GM18867 (cell line): ENCODE data around the gene TRA2A.
"Not testable (repeated sequence)": the region's sequence is repeated elsewhere in the genome, so short reads cannot be mapped to it uniquely, and the experiment has no call there.

ENCODE experiments used
- ATAC-seq: cut with Tn5 transposase; IDR thresholded peaks from one replicate; pipeline ENCODE4 v1.9.1; 2021; ENCODE audit warnings: mild to moderate bottlenecking, moderate library complexity; ENCODE audit not compliant: unreplicated experiment

TRA2A gene

GRCh38 chr7:23531794-23532489 lies at the start of gene TRA2A:
Gene TRA2A, minus strand, starts transcription at chr7:23531981. Its CDS starts 157 bp downstream, at chr7:23531824.
- peak; percentile 92 for ATAC-seq

- peak; percentile 89 for ATAC-seq
Observed at GRCh38 chr7:23570592-23571200, 38.9 kb upstream of the TRA2A start.

GRCh38 chr7:23558303-23558702 lies 26.5 kb upstream of the TRA2A start:
- no peak for ATAC-seq

GRCh38 chr7:23547662-23548061 lies 15.9 kb upstream of the TRA2A start:
- no peak for ATAC-seq

- peak; percentile 68 for ATAC-seq
Observed at GRCh38 chr7:23546897-23547572, 15.3 kb upstream of the TRA2A start.

GRCh38 chr7:23545493-23545892 lies 13.7 kb upstream of the TRA2A start:
- no peak for ATAC-seq

- peak; percentile 75 for ATAC-seq
Observed at GRCh38 chr7:23544913-23545354, 13.2 kb upstream of the TRA2A start.

- ATAC-seq, result no peak
Observed at GRCh38 chr7:23542752-23543151, 11.0 kb upstream of the TRA2A start.

GRCh38 chr7:23539494-23539907 lies 7.7 kb upstream of the TRA2A start:
- ATAC-seq, result peak; percentile 78

- no peak for ATAC-seq
Observed at GRCh38 chr7:23538301-23538700, 6.5 kb upstream of the TRA2A start.

- no peak for ATAC-seq
Observed at GRCh38 chr7:23533238-23533604, 1.4 kb upstream of the TRA2A start.

GRCh38 chr7:23532490-23533237 lies 883 bp upstream of the TRA2A start:
- ATAC-seq, result no peak

GRCh38 chr7:23531050-23531793 lies 559 bp downstream of the TRA2A start:
- peak; percentile 38 for ATAC-seq

GRCh38 chr7:23530405-23530804 lies 1.4 kb downstream of the TRA2A start:
- peak; percentile 38 for ATAC-seq

- ATAC-seq, result no peak
Observed at GRCh38 chr7:23529262-23529859, 2.4 kb downstream of the TRA2A start.

GRCh38 chr7:23525611-23526010 lies 6.2 kb downstream of the TRA2A start:
- ATAC-seq, result not testable (repeated sequence)

GRCh38 chr7:23524473-23524872 lies 7.3 kb downstream of the TRA2A start:
- no peak for ATAC-seq

GRCh38 chr7:23523486-23524075 lies 8.2 kb downstream of the TRA2A start:
- peak; percentile 56 for ATAC-seq

GRCh38 chr7:23520582-23520981 lies 11.2 kb downstream of the TRA2A start:
- no peak for ATAC-seq

GRCh38 chr7:23514755-23515154 lies 17.0 kb downstream of the TRA2A start:
- peak; percentile 66 for ATAC-seq
